ENCODE data around the gene TNNT1.
"Not testable (repeated sequence)": the region's sequence is repeated elsewhere in the genome, so short reads cannot be mapped to it uniquely, and the experiment has no call there.

The TNNT1 gene

GRCh38 chr19:55109527-55110291 lies 39.3 kb downstream of the TNNT1 start:
- no peak for DNase-seq (ENCODE audit: low read depth)

- DNase-seq (ENCODE audit: low read depth), result not testable (repeated sequence)
These were observed 41.8 kb downstream of the TNNT1 start for GRCh38 chr19:55107252-55107651.

DNA sequence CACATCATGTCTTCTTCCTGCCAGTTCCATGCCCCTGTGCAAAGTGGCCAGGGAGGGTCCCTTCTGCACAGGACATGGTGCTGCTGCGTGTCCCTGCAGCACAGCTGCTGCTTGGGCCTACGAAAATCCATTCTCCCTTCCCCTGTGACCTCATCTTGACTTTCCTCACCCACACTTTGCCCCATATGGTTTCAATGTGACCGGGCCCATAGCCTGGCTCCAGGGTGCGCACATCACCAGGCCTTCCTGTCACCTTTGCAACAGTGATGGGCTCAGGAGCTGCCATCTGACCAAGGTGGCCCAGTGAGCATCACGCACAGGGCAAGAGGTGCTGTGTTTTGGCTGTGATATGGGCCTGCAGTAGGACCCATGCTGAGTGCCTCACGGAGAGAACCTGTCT lies 42.4 kb downstream of the TNNT1 start:
- no peak for DNase-seq (ENCODE audit: low read depth)

DNA sequence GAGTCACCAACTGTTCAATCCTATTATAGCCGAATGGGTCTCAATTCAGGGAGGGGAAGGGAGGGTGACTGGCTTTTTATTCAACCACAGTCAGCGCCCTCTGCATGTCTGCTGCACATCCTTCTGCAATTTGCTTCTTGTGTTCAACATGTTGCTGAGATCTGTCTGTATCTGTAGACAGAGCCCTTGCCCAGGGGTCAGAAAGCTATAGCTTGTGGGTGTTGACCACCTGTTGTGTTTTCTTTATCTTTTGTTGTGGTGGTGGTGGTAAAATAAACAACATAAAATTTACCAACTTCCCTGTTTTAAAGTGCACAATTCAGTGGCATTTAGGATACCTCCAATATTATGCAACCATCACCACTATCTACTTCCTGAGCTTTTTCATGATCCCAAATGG lies 43.8 kb downstream of the TNNT1 start:
- DNase-seq (ENCODE audit: low read depth), result no peak

- no peak for DNase-seq (ENCODE audit: low read depth)
These were observed 45.8 kb downstream of the TNNT1 start for GRCh38 chr19:55103190-55103589.

DNA sequence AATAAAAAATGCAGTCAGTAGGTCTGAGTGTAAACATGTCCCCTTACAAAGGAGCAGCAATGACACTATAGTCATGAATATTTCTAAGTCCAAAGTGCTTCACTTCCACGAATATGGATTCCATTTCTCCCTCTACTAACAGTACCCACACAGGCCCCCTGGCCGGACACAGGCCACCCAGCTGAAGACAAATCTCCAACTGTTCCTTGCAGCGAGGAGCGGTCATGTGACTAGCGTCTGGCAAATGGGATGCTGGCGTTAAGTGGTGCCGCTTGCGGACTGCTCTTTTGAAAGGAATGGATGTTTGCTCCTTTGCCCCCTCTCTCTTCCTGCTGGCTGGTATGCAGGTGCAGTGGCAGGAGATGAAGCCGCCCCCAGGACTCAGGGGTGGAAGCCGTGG lies 47.7 kb downstream of the TNNT1 start:
- no peak for DNase-seq (ENCODE audit: low read depth)

GRCh38 chr19:55099557-55100506 lies 49.2 kb downstream of the TNNT1 start:
- DNase-seq (ENCODE audit: low read depth), result no peak

GRCh38 chr19:55098716-55099556 lies 50.1 kb downstream of the TNNT1 start:
- no peak for DNase-seq (ENCODE audit: low read depth)

- no peak for DNase-seq (ENCODE audit: low read depth)
These were observed 50.9 kb downstream of the TNNT1 start for GRCh38 chr19:55097864-55098715.

DNA sequence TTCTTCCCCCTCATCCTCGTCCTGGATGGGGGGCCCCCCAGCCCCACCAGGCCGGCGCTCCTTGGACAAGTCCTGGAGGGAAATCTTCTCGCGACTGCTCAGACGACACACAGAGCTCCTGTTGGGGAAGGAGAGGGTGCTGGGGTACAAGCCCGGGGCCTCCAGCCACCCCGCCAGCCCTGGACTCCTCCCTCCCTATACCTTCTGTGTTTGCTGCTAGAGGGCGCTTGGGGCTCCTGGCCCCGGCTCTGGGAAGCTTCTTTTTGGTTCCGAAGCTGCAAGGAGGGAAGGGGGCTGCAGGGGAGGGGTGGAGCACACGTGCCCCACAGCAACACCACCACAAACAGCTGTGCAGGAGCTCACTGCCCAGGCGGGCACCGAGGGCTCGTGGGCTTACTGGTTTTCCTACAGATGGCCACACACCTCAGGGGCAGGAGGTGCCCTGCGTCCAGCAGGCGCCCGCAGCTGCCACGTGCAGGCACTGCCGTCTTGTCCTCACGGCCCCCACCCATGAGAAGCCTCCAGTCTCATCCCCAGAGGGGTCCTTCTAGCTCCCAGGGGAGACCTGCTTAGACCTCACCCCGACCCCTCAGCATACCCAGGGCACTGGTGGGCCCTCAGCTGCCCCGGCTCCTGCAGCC lies 52.8 kb downstream of the TNNT1 start:
- DNase-seq (ENCODE audit: low read depth), result no peak

- DNase-seq (ENCODE audit: low read depth), result no peak
These were observed 53.5 kb downstream of the TNNT1 start for GRCh38 chr19:55095260-55096060.

GRCh38 chr19:55094456-55095259 lies 54.3 kb downstream of the TNNT1 start:
- no peak for DNase-seq (ENCODE audit: low read depth)

- no peak for DNase-seq (ENCODE audit: low read depth)
These were observed 56.3 kb downstream of the TNNT1 start for GRCh38 chr19:55092423-55093318.

DNA sequence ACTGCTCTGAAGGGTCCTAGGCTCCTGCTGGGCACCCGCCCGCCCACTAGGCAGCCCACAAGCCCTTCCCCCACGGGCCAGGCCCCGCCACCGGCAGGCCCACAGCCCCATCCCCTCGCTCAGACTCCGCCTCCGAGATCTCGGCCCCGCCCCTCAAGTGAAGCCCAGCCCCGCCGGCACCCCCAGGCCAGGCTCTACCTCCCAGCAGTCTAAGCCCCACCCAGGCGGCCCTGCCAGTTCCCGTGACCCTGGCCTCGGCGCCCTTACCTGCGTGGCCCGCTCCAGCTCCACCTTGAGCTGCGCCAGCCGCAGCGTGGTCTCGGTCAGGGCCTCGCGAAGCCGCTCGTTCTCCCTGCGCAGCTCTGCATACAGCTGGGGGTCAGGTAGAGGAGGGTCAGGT lies 57.1 kb downstream of the TNNT1 start:
- no peak for DNase-seq (ENCODE audit: low read depth)

DNA sequence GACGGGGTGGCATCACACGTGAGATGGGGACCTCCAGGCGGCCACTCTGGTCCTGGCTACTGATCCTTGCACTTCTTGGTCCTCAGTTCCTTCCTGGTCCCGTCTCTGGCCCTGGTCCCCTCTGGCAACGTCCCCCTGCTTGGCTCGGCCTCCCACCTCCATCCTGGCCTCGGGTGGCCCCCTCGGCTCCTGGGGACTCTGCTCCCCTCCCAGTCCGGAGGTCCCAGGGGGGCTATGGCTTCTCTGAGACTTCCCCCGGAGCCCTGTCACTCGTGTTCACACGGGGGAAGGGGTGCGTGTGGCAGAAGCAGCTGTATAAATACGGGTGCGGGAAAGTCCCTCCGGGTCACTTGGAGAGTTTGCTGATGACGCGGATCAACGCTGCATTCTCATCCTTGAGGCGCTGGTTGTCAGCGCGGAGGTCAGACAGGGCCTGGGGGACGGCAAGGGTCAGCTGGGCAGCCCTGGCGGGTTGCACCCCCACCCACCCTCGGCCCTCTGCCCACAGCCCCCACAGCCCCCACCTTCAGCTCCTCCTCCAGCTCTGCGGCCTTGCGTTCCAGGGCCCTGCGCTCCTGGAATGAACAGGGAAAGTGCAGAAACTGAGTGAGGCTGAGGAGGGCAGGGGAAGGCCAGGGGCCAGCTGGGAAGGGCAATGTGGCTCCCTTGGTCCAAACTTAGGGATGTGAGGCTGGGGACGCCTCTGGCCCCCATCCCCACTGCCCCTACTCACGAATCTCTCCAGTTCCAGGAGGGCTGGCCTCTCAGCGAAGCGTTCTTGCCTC lies 57.7 kb downstream of the TNNT1 start:
- no peak for DNase-seq (ENCODE audit: low read depth)

DNA sequence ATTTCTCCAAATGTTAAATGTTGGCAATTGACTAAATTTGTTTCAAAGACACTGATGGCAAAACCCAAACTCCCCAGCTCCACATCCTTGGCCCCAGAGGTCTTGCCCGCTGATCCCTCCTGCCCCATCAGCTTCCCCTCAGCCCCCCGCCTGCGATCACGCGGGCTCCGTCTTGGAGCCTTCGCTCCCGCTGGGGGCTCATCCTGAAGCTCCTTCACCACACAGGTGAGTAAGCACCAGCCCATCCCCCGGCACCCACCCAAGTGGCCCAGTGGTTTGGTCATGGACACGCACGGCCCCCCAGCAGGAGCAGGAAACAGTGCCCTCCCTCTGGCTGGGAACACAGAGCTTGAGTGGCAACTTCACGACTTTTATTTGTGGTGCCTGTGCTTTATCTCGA lies 58.4 kb downstream of the TNNT1 start:
- no peak for DNase-seq (ENCODE audit: low read depth)

DNA sequence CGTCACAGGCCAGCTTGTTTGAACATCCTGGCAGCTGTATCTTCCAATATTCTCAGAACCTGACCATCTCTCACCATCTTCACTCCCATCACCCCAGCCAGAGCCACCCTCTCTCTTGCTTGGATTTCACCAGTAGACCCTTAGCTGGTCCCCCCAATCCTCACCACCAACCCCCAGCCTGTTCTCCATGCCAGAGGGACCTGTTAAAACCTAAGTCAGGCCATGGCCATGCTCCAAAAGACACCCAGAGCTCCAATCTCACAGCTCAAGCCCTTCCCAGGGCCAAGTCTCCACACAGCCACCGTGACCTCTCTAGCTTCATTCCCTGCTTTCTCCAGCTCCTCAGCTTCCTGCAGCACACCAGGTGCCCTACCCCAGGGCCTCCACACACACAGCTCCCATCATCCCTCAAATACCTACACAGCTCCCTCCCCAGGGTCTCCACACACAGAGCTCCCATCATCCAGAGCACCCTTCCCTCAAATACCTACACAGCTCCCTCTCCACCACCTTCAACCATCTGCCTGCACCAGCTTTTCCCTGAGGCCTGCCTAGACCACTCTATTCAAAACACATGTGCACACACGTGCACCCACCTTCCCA lies 59.6 kb downstream of the TNNT1 start:
- no peak for DNase-seq (ENCODE audit: low read depth)
